PFSK-1 (cell line): ENCODE measurements around the gene SEMA3D. TPM values are rescaled to one million over a fixed set of nuclear protein-coding genes. Genes with fewer than 3 reads are reported as not detected.

Source experiments
- FOXP2 ChIP-seq: optimal IDR thresholded peaks from 2 replicates; pipeline ENCODE3; 2011; ENCODE audit warnings: borderline replicate concordance, control low read depth, inconsistent platforms; ENCODE audit not compliant: insufficient read depth; ENCODE audit errors: extremely low read length, extremely low read depth
- POLR2AphosphoS5 ChIP-seq: IDR thresholded peaks from 2 replicates; pipeline ENCODE4 v1.6.1; 2012; ENCODE audit warnings: low read depth, mild to moderate bottlenecking, control low read depth, low read length, moderate library complexity
- REST ChIP-seq, 2 experiments: IDR thresholded peaks; 2 replicates each; pipeline versions ENCODE4 v1.6.1 to v1.8.0; 2011 to 2012; ENCODE audit warnings: low read depth in 2 of 2, low read length in 2 of 2, control low read depth in 1 of 2, inconsistent platforms in 1 of 2, mild to moderate bottlenecking in 1 of 2, moderate library complexity in 1 of 2; ENCODE audit not compliant: insufficient read depth in 1 of 2
- SIN3A ChIP-seq: IDR thresholded peaks from 2 replicates; pipeline ENCODE4 v1.6.1; 2012; ENCODE audit warnings: mild to moderate bottlenecking, low read length, moderate library complexity, borderline replicate concordance; ENCODE audit not compliant: insufficient read depth
- TAF1 ChIP-seq: IDR thresholded peaks from 2 replicates; pipeline ENCODE4 v1.6.1; 2012; ENCODE audit warnings: low read length, control low read depth, borderline replicate concordance; ENCODE audit not compliant: insufficient read depth
- polyA plus RNA-seq: library from polyadenylated mRNA; unstranded; fragments of >200 nt; gene quantifications from one replicate; pipeline ENCODE4 v1.2.1, GENCODE V29; 2012; ENCODE audit warnings: low read depth, missing spikeins; ENCODE audit not compliant: insufficient read length

SEMA3D gene
- 2.7 TPM for polyA plus RNA-seq

- TF ChIP-seq REST (IDR thresholded peaks at IDR 0.05; ENCODE audit: insufficient read depth in 1 of 2, low read depth in 2 of 2, low read length in 2 of 2) (0 out of 4 replicates have a peak, but pooled peaks of 1 of the 2 experiments have one; percentile 32), POLR2AphosphoS5 (no peak), FOXP2 (peak; percentile 81), SIN3A (0 out of 2 replicates have a peak, but pooled peaks have one; percentile 31)
Observed at GRCh38 chr7:85186521-85187241, at the start of gene SEMA3D. Gene SEMA3D, minus strand, starts transcription at chr7:85187056. Its CDS starts 65,165 bp downstream, at chr7:85121891.

- no peak for TF ChIP-seq SIN3A
Observed at GRCh38 chr7:85234730-85235129, 47.9 kb upstream of the SEMA3D start.

GRCh38 chr7:85232068-85232467, 45.2 kb upstream of the SEMA3D start:
- TF ChIP-seq SIN3A, result no peak

- TF ChIP-seq POLR2AphosphoS5, result no peak
- TF ChIP-seq REST (IDR thresholded peaks at IDR 0.05; ENCODE audit: insufficient read depth in 1 of 2, low read depth in 2 of 2, low read length in 2 of 2), result no peak
- no peak for TF ChIP-seq SIN3A
- TF ChIP-seq TAF1, result no peak
- no peak for TF ChIP-seq FOXP2
Observed at GRCh38 chr7:85230623-85231022, 43.8 kb upstream of the SEMA3D start.

- TF ChIP-seq REST (IDR thresholded peaks at IDR 0.05; ENCODE audit: insufficient read depth in 1 of 2, low read depth in 2 of 2, low read length in 2 of 2) (no peak), SIN3A (no peak), FOXP2 (no peak), TAF1 (no peak), POLR2AphosphoS5 (no peak)
Observed at GRCh38 chr7:85229544-85229943, 42.7 kb upstream of the SEMA3D start.

- TF ChIP-seq SIN3A (no peak), POLR2AphosphoS5 (no peak), FOXP2 (no peak), REST (IDR thresholded peaks at IDR 0.05; ENCODE audit: insufficient read depth in 1 of 2, low read depth in 2 of 2, low read length in 2 of 2) (no peak), TAF1 (no peak)
Observed at GRCh38 chr7:85226361-85227085, 39.7 kb upstream of the SEMA3D start.
